GM19328 (cell line): ENCODE data around the gene BSX.

Experiments
- ATAC-seq: cut with Tn5 transposase; IDR thresholded peaks from one replicate; pipeline ENCODE4 v1.9.1; 2021; ENCODE audit warnings: mild to moderate bottlenecking, moderate library complexity; ENCODE audit not compliant: unreplicated experiment

BSX gene

GRCh38 chr11:122963961-122964360 lies 17.7 kb downstream of the BSX start:
- ATAC-seq, result no peak

GRCh38 chr11:122954455-122954854 lies 27.2 kb downstream of the BSX start:
- no peak for ATAC-seq

- no peak for ATAC-seq
Measured at GRCh38 chr11:122951211-122951610, 30.4 kb downstream of the BSX start.

GRCh38 chr11:122938557-122938956 lies 43.1 kb downstream of the BSX start:
- no peak for ATAC-seq

GRCh38 chr11:122937983-122938382 lies 43.7 kb downstream of the BSX start:
- ATAC-seq, result no peak

- no peak for ATAC-seq
Measured at GRCh38 chr11:122933416-122933815, 48.2 kb downstream of the BSX start.

GRCh38 chr11:122931510-122931909 lies 50.1 kb downstream of the BSX start:
- no peak for ATAC-seq
